HEK293 (cell line): Measurements from ENCODE around the gene LTC4S.

Source experiments
- HOXD13 ChIP-seq: sonication (generic); formaldehyde crosslinking; IDR thresholded peaks from 2 replicates; pipeline ENCODE4 v1.8.0; 2022; ENCODE audit warnings: missing genetic modification reagents, borderline replicate concordance
- KLF16 ChIP-seq: fragments of 450-650 bp; formaldehyde crosslinking; IDR thresholded peaks from 2 replicates; pipeline ENCODE4 v1.5.1; 2017; ENCODE audit warnings: missing biosample characterization, missing genetic modification characterization
- OSR2 ChIP-seq: fragments of 450-650 bp; formaldehyde crosslinking; IDR thresholded peaks from 2 replicates; pipeline ENCODE4 v1.5.1; 2016; ENCODE audit warnings: missing biosample characterization, missing genetic modification characterization
- OVOL3 ChIP-seq: fragments of 450-650 bp; formaldehyde crosslinking; IDR thresholded peaks from 2 replicates; pipeline ENCODE4 v1.5.1; 2016; ENCODE audit warnings: missing biosample characterization, missing genetic modification characterization
- SALL2 ChIP-seq: fragments of 450-650 bp; formaldehyde crosslinking; IDR thresholded peaks from 2 replicates; pipeline ENCODE4 v1.5.0; 2017; ENCODE audit warnings: missing biosample characterization, mild to moderate bottlenecking, missing genetic modification characterization, borderline replicate concordance
- ZBTB7A ChIP-seq: fragments of 450-650 bp; formaldehyde crosslinking; IDR thresholded peaks from 2 replicates; pipeline ENCODE4 v1.5.1; 2016; ENCODE audit warnings: low read depth, missing biosample characterization, missing genetic modification characterization
- ZFHX2 ChIP-seq: fragments of 450-650 bp; formaldehyde crosslinking; conservative IDR thresholded peaks from 2 replicates; pipeline ENCODE4 v1.5.1; 2016; ENCODE audit warnings: missing biosample characterization, missing genetic modification characterization
- ZFP37 ChIP-seq: fragments of 450-650 bp; formaldehyde crosslinking; IDR thresholded peaks from 2 replicates; pipeline ENCODE4 v1.5.1; 2016; ENCODE audit warnings: missing biosample characterization, missing genetic modification characterization
- ZNF121 ChIP-seq: fragments of 450-650 bp; formaldehyde crosslinking; IDR thresholded peaks from 2 replicates; pipeline ENCODE4 v1.5.1; 2016; ENCODE audit warnings: missing biosample characterization, missing genetic modification characterization
- ZNF157 ChIP-seq: fragments of 450-650 bp; formaldehyde crosslinking; IDR thresholded peaks from 2 replicates; pipeline ENCODE4 v1.5.1; 2016; ENCODE audit warnings: missing biosample characterization, missing genetic modification characterization
- ZNF16 ChIP-seq: fragments of 450-650 bp; formaldehyde crosslinking; IDR thresholded peaks from 2 replicates; pipeline ENCODE4 v1.5.1; 2016; ENCODE audit warnings: low read depth, missing biosample characterization, missing genetic modification characterization
- ZNF175 ChIP-seq: fragments of 450-650 bp; formaldehyde crosslinking; IDR thresholded peaks from 2 replicates; pipeline ENCODE4 v1.5.1; 2016; ENCODE audit warnings: missing biosample characterization, missing genetic modification characterization
- ZNF2 ChIP-seq: fragments of 450-650 bp; formaldehyde crosslinking; IDR thresholded peaks from 2 replicates; pipeline ENCODE4 v1.5.1; 2016; ENCODE audit warnings: missing biosample characterization, missing genetic modification characterization
- ZNF202 ChIP-seq: fragments of 450-650 bp; formaldehyde crosslinking; IDR thresholded peaks from 2 replicates; pipeline ENCODE4 v1.5.1; 2016; ENCODE audit warnings: missing biosample characterization, missing genetic modification characterization, borderline replicate concordance
- ZNF248 ChIP-seq: fragments of 450-650 bp; formaldehyde crosslinking; IDR thresholded peaks from 2 replicates; pipeline ENCODE4 v1.5.1; 2017; ENCODE audit warnings: missing biosample characterization, missing genetic modification characterization
- ZNF48 ChIP-seq: fragments of 450-650 bp; formaldehyde crosslinking; IDR thresholded peaks from 2 replicates; pipeline ENCODE4 v1.5.1; 2016; ENCODE audit warnings: missing biosample characterization, missing genetic modification characterization
- ZNF596 ChIP-seq: fragments of 450-650 bp; IDR thresholded peaks from 2 replicates; pipeline ENCODE4 v1.5.0; 2018; ENCODE audit warnings: missing biosample characterization, mild to moderate bottlenecking, missing genetic modification characterization, moderate library complexity
- ZNF626 ChIP-seq: fragments of 450-650 bp; sonication (Bioruptor Pico); formaldehyde crosslinking; IDR thresholded peaks from 2 replicates; pipeline ENCODE4 v1.5.1; 2018; ENCODE audit warnings: missing biosample characterization, missing genetic modification characterization, inconsistent platforms
- ZNF654 ChIP-seq: fragments of 450-650 bp; formaldehyde crosslinking; IDR thresholded peaks from 2 replicates; pipeline ENCODE4 v1.5.1; 2016; ENCODE audit warnings: low read depth, missing biosample characterization, missing genetic modification characterization
- ZNF707 ChIP-seq: fragments of 450-650 bp; formaldehyde crosslinking; IDR thresholded peaks from 2 replicates; pipeline ENCODE4 v1.5.1; 2016; ENCODE audit warnings: missing biosample characterization, missing genetic modification characterization
- ZNF747 ChIP-seq: fragments of 450-650 bp; formaldehyde crosslinking; IDR thresholded peaks from 2 replicates; pipeline ENCODE4 v1.5.1; 2016; ENCODE audit warnings: missing biosample characterization, missing genetic modification characterization
- ZNF768 ChIP-seq: fragments of 450-650 bp; formaldehyde crosslinking; IDR thresholded peaks from 2 replicates; pipeline ENCODE4 v1.5.1; 2018; ENCODE audit warnings: missing biosample characterization, mild to moderate bottlenecking, missing genetic modification characterization
- ZNF830 ChIP-seq: fragments of 450-650 bp; IDR thresholded peaks from 2 replicates; pipeline ENCODE4 v1.5.0; 2018; ENCODE audit warnings: missing biosample characterization, missing genetic modification characterization, low read depth, mild to moderate bottlenecking, moderate library complexity
- TF ChIP-seq, protein P1 (sequence below): fragments of 450-650 bp; formaldehyde crosslinking; IDR thresholded peaks from 2 replicates; pipeline ENCODE4 v1.5.1; 2017; ENCODE audit warnings: missing biosample characterization, missing genetic modification characterization
- TF ChIP-seq, protein P2 (sequence below): fragments of 450-650 bp; formaldehyde crosslinking; IDR thresholded peaks from 2 replicates; pipeline ENCODE4 v1.5.1; 2016; ENCODE audit warnings: missing biosample characterization, missing genetic modification characterization
- TF ChIP-seq, protein P3 (sequence below): fragments of 450-650 bp; formaldehyde crosslinking; IDR thresholded peaks from 2 replicates; pipeline ENCODE4 v1.5.1; 2016; ENCODE audit warnings: missing biosample characterization, missing genetic modification characterization
- TF ChIP-seq, protein P4 (sequence below): fragments of 450-650 bp; formaldehyde crosslinking; IDR thresholded peaks from 2 replicates; pipeline ENCODE4 v1.5.1; 2016; ENCODE audit warnings: missing biosample characterization, missing genetic modification characterization
- TF ChIP-seq, protein P5 (sequence below): fragments of 450-650 bp; IDR thresholded peaks from 2 replicates; pipeline ENCODE4 v1.5.1; 2018; ENCODE audit warnings: missing biosample characterization, mild to moderate bottlenecking, missing genetic modification characterization

LTC4S gene

DNA sequence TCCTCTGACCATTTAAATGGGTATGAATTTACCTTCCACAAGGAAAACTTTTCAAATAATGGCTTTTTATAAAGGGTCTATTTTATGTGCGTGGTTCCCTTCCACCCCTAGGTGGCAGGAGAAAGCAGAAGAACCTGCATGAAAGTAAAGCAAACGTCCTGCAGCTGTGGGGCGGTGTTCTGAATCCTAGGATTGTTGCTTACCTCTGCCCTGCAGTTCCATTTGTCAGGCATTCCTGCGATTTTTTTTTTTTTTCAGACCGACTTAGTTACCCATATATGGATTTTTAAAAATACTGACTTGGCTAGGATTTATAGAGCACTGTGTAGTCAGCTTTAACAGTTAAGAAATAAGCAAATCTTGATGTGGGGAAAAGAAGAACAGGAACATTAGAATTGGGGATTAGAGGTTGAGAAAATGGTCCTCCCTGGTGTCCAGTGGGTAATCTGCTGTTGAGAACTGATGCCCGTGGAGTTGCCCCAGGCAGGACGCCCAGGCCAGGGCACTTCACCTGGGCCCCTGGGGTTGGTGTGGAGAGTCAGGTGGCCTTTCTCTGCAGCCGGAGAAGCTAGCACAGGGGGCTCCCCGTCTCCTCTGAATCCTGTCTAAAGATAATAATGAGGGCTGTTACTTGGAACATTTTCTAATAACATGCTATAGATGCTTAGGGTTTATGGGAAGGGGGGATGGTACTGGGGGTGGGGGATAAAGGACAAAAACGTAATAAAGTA, 30.4 kb upstream of the LTC4S start (continued):
- TF ChIP-seq OSR2 (tag by site-specific recombination) (no peak), ZNF596 (no peak), ZFP37 (tag by site-specific recombination) (no peak), ZFHX2 (tag by site-specific recombination) (no peak), ZNF768 (no peak), ZNF747 (tag by site-specific recombination) (no peak), ZNF48 (tag by site-specific recombination) (no peak), ZNF248 (tag by site-specific recombination) (no peak), ZNF157 (tag by site-specific recombination) (no peak), ZBTB7A (no peak), HOXD13 (CRISPR knock-in tag) (no peak), ZNF830 (tag by site-specific recombination) (no peak), ZNF121 (tag by site-specific recombination) (no peak), ZNF175 (tag by site-specific recombination) (no peak), KLF16 (no peak), ZNF202 (tag by site-specific recombination) (no peak), SALL2 (no peak), ZNF2 (tag by site-specific recombination) (peak; percentile 62; the same call in 1 of the 2 replicates), ZNF16 (tag by site-specific recombination) (no peak), ZNF626 (tag by site-specific recombination) (no peak), ZNF707 (no peak), ZNF654 (tag by site-specific recombination) (peak; percentile 72), OVOL3 (tag by site-specific recombination) (no peak)
- TF ChIP-seq, protein P1, sequence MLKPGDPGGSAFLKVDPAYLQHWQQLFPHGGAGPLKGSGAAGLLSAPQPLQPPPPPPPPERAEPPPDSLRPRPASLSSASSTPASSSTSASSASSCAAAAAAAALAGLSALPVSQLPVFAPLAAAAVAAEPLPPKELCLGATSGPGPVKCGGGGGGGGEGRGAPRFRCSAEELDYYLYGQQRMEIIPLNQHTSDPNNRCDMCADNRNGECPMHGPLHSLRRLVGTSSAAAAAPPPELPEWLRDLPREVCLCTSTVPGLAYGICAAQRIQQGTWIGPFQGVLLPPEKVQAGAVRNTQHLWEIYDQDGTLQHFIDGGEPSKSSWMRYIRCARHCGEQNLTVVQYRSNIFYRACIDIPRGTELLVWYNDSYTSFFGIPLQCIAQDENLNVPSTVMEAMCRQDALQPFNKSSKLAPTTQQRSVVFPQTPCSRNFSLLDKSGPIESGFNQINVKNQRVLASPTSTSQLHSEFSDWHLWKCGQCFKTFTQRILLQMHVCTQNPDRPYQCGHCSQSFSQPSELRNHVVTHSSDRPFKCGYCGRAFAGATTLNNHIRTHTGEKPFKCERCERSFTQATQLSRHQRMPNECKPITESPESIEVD = no peak; the same call in 1 of the 2 replicates
- TF ChIP-seq, protein P2, sequence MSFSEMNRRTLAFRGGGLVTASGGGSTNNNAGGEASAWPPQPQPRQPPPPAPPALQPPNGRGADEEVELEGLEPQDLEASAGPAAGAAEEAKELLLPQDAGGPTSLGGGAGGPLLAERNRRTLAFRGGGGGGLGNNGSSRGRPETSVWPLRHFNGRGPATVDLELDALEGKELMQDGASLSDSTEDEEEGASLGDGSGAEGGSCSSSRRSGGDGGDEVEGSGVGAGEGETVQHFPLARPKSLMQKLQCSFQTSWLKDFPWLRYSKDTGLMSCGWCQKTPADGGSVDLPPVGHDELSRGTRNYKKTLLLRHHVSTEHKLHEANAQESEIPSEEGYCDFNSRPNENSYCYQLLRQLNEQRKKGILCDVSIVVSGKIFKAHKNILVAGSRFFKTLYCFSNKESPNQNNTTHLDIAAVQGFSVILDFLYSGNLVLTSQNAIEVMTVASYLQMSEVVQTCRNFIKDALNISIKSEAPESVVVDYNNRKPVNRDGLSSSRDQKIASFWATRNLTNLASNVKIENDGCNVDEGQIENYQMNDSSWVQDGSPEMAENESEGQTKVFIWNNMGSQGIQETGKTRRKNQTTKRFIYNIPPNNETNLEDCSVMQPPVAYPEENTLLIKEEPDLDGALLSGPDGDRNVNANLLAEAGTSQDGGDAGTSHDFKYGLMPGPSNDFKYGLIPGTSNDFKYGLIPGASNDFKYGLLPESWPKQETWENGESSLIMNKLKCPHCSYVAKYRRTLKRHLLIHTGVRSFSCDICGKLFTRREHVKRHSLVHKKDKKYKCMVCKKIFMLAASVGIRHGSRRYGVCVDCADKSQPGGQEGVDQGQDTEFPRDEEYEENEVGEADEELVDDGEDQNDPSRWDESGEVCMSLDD (tag by site-specific recombination) = no peak
- TF ChIP-seq, protein P3, sequence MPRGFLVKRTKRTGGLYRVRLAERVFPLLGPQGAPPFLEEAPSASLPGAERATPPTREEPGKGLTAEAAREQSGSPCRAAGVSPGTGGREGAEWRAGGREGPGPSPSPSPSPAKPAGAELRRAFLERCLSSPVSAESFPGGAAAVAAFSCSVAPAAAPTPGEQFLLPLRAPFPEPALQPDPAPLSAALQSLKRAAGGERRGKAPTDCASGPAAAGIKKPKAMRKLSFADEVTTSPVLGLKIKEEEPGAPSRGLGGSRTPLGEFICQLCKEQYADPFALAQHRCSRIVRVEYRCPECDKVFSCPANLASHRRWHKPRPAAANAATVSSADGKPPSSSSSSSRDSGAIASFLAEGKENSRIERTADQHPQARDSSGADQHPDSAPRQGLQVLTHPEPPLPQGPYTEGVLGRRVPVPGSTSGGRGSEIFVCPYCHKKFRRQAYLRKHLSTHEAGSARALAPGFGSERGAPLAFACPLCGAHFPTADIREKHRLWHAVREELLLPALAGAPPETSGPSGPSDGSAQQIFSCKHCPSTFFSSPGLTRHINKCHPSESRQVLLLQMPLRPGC (tag by site-specific recombination) = no peak
- TF ChIP-seq, protein P4, sequence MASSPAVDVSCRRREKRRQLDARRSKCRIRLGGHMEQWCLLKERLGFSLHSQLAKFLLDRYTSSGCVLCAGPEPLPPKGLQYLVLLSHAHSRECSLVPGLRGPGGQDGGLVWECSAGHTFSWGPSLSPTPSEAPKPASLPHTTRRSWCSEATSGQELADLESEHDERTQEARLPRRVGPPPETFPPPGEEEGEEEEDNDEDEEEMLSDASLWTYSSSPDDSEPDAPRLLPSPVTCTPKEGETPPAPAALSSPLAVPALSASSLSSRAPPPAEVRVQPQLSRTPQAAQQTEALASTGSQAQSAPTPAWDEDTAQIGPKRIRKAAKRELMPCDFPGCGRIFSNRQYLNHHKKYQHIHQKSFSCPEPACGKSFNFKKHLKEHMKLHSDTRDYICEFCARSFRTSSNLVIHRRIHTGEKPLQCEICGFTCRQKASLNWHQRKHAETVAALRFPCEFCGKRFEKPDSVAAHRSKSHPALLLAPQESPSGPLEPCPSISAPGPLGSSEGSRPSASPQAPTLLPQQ (tag by site-specific recombination) = no peak
- TF ChIP-seq, protein P5, sequence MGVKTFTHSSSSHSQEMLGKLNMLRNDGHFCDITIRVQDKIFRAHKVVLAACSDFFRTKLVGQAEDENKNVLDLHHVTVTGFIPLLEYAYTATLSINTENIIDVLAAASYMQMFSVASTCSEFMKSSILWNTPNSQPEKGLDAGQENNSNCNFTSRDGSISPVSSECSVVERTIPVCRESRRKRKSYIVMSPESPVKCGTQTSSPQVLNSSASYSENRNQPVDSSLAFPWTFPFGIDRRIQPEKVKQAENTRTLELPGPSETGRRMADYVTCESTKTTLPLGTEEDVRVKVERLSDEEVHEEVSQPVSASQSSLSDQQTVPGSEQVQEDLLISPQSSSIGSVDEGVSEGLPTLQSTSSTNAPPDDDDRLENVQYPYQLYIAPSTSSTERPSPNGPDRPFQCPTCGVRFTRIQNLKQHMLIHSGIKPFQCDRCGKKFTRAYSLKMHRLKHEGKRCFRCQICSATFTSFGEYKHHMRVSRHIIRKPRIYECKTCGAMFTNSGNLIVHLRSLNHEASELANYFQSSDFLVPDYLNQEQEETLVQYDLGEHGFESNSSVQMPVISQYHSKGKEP (tag by site-specific recombination) = no peak
